GM18505 (cell line): ENCODE results near the gene RGS4.

Experiments used
- ATAC-seq: cut with Tn5 transposase; IDR thresholded peaks from one replicate; pipeline ENCODE4 v1.9.1; 2021; ENCODE audit not compliant: unreplicated experiment
- POLR2A ChIP-seq: IDR thresholded peaks from 4 replicates; pipeline ENCODE4 v1.6.1; 2011; ENCODE audit warnings: borderline replicate concordance; ENCODE audit not compliant: insufficient read depth, insufficient read length; ENCODE audit errors: extremely low read depth

The RGS4 gene

DNA sequence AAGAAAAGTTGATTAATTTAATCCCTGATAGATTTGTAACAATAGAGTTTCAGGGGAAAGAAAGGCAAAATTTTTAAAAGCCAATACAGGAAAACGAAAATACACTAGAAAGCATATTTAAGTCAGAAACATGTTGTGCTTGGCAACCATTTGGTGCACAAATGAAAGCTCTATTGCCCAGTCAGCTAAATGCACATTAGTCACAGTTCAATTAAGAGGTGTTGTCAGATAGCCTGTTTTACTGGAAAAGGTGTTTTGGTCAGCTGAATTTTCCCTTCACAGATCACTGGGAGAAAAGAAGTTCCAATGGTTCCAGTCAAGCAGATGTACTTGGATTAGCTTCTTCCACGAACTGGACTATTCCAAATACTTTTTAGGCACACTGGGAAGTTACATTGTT is 25.4 kb downstream of the RGS4 start:
- TF ChIP-seq POLR2A, result no peak
- ATAC-seq, result no peak

DNA sequence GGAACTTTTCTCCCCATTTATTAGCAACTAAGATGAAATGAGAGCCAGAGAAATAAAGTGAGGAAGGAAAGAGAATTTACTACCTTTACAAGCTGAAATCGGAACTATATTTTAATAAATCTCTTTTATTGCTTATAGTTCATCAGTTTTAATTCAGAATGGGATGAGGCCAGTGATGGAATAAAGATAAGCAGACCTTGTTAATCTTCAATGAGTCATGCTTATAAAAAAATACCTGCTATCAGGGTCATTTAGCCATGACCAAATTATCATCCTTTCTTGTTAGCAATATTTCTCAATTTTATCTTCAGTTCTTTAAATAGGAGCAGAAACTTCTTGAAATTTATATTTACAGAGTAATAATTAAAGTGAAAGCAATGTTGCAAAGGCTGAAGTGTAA is 26.1 kb downstream of the RGS4 start:
- TF ChIP-seq POLR2A, result no peak
- no peak for ATAC-seq

DNA sequence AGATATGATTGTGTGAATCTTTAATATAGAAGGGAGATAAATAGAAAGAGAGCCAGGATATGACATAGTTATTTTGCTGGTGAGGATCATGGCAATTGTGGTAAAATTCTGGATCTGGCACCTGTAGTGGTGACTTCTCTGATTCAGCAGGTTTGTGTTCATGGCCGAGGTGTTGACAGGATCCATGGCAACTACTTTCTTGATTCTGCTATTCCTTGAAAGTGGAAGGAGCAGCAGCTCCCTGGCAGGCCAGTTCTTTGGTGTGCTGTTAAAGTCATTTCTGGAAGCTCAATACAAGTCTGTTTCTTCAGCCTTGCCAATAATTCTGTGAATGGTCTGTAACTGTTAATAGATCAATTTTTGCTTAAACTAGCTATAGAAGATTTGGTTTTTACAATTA is 33.4 kb downstream of the RGS4 start:
- no peak for ATAC-seq
- no peak for TF ChIP-seq POLR2A

DNA sequence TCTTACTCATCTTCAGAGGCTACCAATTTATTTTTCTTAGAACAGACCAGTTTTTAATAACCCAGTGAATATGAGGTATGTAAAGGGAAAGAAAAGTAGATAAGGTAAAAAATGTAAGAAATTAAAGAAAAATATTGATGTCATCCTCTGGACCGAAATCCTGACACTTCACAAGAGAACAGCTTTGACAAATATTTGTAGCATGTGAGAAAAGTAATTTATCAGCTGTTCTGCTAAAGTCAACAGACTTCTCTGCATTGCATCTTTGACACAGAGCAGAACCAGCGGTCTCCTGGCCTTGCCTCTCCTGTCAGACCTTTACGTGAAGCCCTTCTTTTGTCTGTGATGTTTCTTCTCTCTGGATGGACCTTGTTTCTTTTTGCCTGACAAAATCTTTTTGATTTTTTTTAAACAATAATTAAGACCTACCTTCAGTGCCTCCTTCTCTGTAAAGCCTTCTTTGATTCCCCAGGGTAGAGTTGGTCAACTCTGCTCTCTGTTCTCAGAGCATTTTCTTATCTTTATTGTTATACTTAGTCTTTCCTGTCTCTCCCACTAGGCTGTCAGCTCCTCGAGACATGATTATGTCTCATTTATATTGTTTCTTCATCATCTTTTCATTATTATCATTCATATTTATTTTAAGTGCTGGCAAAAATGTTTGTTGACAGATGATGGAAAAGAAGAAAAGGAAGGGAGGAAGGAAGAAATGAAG is 35.4 kb downstream of the RGS4 start:
- TF ChIP-seq POLR2A, result no peak
- no peak for ATAC-seq

DNA sequence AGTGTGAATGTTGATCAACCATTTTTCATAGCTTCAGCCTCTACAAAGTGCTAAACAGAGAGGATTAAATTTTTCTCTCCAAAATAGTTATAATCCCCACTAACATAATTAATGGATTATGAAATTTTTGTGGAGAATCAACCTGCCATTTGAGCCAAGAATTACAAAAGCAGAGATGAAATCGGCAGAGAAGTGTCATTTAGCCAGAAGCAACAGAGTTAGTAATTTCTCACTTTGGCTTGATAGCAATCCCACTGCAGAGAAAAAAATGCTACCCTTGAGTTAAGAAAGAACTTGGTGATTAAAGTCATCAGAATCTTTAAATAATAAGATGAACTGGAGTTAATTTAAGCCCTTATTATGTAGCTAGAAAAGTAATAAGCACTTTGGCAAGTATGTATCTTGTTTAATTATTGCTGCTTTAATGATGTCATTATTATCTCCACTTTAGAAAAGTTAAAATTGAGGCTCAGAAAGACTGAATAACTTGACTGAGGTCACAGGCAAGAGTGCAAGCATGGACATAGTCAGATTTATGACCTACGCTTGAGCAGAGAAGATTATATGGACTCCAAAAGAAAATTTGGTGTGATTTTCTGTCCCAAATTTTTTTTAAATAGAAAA is 37.3 kb downstream of the RGS4 start:
- TF ChIP-seq POLR2A, result no peak
- ATAC-seq, result no peak

DNA sequence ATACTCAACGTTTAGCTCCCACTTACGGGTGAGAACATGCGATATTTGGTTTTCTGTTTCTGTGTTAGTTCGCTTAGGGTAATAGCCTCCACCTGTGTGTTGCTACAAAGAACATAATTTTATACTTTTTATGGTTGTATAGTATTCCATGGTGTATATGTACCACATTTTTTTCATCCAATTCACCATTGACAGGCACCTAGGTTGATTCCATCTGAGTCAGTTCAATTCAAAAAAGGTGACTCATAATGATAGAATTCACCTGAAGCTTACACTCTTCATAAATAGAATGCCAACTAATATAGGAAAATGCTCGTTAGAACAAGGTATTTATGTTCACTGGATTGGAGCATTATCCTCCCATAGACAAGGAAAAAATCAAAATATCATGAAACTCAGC is 38.5 kb downstream of the RGS4 start:
- TF ChIP-seq POLR2A, result no peak
- ATAC-seq, result no peak

DNA sequence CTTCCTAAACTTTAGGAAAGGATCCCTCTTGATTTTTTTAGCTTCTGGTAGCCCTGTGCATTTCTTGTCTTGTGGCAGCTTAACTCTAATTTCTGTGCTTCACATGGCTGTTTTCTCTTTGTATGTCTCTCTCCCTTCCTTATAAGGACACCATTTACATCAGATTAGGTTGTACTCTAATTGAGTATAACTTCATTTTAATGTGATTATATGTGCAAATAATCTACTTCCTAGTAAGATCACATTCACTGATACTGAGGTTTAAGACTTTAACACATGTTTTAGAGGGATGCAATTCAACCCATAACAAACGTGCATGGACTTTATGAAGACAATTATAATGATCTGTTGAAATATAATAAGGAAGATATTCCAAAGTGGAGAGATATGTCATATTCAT is 46.7 kb downstream of the RGS4 start:
- ATAC-seq, result no peak

DNA sequence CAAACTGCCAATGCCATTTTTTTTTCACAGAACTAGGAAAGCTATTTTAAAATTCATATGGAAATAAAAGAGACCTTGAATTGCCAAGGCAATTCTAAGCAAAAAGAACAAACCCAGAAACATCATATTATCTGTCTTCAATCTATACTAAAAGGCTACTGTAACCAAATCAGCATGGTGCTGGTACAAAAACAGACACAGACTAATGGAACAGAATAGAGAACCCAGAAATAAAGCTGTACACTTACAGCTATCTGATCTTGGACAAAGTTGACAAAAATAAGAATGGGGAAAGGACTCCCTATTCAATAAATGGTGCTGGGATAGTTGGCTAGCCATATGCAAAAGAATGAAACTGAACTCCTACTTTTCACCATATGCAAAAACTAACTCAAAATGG is 50.5 kb downstream of the RGS4 start:
- no peak for ATAC-seq

More for the DNA sequence above, 46.7 kb downstream of the RGS4 start:
- TF ChIP-seq POLR2A, result no peak

DNA sequence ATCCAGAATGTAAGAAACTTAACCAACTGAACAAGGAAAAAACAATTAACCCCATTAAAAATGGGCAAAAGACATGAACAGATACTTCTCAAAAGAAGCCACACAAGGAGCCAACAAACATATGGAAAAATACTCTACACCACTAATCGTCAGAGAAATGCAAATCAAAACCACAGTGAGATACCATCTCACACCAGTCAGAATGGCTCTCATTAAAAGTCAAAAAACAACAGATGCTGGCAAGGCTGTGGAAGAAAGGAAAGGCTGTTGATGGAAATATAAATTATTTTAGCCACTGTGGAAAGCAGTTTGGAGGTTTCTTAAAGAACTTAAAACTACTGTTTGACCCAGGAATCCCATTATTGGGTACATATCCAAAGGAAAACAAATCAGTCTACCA is 51.2 kb downstream of the RGS4 start:
- ATAC-seq, result no peak
- no peak for TF ChIP-seq POLR2A

More for the DNA sequence above, 50.5 kb downstream of the RGS4 start:
- no peak for TF ChIP-seq POLR2A

DNA sequence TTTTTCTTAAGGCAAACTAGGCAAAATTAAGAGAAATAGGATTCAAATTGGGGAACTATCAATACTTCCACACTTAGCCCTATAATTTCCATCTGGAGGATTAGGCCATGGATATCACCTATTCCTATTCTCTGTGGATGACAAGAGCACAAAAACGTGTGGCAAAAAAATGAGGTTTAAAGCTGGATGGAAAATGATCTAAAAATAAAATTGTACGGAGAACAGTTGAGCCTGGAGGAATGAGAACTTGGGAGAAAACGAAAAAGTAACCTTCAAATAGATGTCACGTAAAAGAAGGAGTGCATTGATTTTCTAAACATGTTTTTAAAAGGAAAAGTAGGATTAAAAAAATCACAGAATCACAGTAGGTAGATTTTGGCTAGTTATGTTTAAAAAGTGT is 55.7 kb downstream of the RGS4 start:
- no peak for ATAC-seq
- TF ChIP-seq POLR2A, result no peak
